ENCODE data around the gene ZSCAN21. TPM values are rescaled to one million over a fixed set of nuclear protein-coding genes. Genes with fewer than 3 reads are reported as not detected.

ZSCAN21 gene
- total RNA-seq, 1 donor from 2014 or later: 11.1 TPM

- H3K27me3 ChIP-seq (ENCODE audit: insufficient read depth, low read length): no peaks in the 10 kb centered on the region
- H3K4me1 ChIP-seq (ENCODE audit: insufficient read depth, low read length): no peaks in the 10 kb centered on the region
- H3K36me3 Mint-ChIP-seq (ENCODE audit: low read depth, unreplicated experiment): no peaks in the 10 kb centered on the region
- H3K79me2 ChIP-seq (ENCODE audit: insufficient read depth, low read length): no peaks in the 10 kb centered on the region
- H4K20me1 ChIP-seq (ENCODE audit: insufficient read depth, low read length): no peaks in the 10 kb centered on the region
- H3K4me3 ChIP-seq (ENCODE audit: insufficient read depth, low read depth, low read length): no peak overlapping the region
- no peaks in the 10 kb centered on the region for H3K4me1 Mint-ChIP-seq (ENCODE audit: low read depth, unreplicated experiment)
- H3K36me3 ChIP-seq (ENCODE audit: insufficient read depth, low read length): no peaks in the 10 kb centered on the region
- peaks cover 4% of the 10 kb centered on the region for H3K9me3 Mint-ChIP-seq (ENCODE audit: unreplicated experiment)
- TF ChIP-seq CTCF (IDR thresholded peaks at IDR 0.05; ENCODE audit: insufficient read depth, low read depth, low read length) (no peak), EZH2 (IDR thresholded peaks at IDR 0.05; ENCODE audit: insufficient read depth, low read length) (no peak)
- H3K27ac Mint-ChIP-seq (ENCODE audit: unreplicated experiment): no peak overlapping the region
- H2AFZ ChIP-seq (ENCODE audit: low read depth, low read length): no peak overlapping the region
- FAIRE-seq (no peak), DNase-seq (ENCODE audit: low read depth) (no peak)
- H3K9ac ChIP-seq (ENCODE audit: low read length): no peak overlapping the region
- no peak overlapping the region for H3K4me2 ChIP-seq (ENCODE audit: low read length)
- no peak overlapping the region for H3K4me3 Mint-ChIP-seq (ENCODE audit: unreplicated experiment)
- H3K27me3 Mint-ChIP-seq (ENCODE audit: low read depth, unreplicated experiment): peaks cover 3% of the 10 kb centered on the region
- H3K9me3 ChIP-seq (ENCODE audit: insufficient read depth, low read depth, low read length): no peaks in the 10 kb centered on the region
- H3K27ac ChIP-seq (ENCODE audit: low read depth, low read length): no peak overlapping the region
Measured at GRCh38 chr7:100003711-100004661, 45.6 kb upstream of the ZSCAN21 start.

GRCh38 chr7:100007887-100008286 is 41.7 kb upstream of the ZSCAN21 start:
- no peak overlapping the region for H3K4me3 ChIP-seq (ENCODE audit: insufficient read depth, low read depth, low read length)

More at GRCh38 chr7:100007887-100008286, 41.7 kb upstream of the ZSCAN21 start:
- Histone ChIP-seq H3K27ac (ENCODE audit: low read depth, low read length) (no peak overlapping the region), H3K9me3 (ENCODE audit: insufficient read depth, low read depth, low read length) (no peaks in the 10 kb centered on the region), H3K9ac (ENCODE audit: low read length) (no peak overlapping the region), H3K27me3 (ENCODE audit: insufficient read depth, low read length) (no peaks in the 10 kb centered on the region), H2AFZ (ENCODE audit: low read depth, low read length) (no peak overlapping the region), H3K36me3 (ENCODE audit: insufficient read depth, low read length) (no peaks in the 10 kb centered on the region), H3K4me2 (ENCODE audit: low read length) (no peak overlapping the region), H3K79me2 (ENCODE audit: insufficient read depth, low read length) (no peaks in the 10 kb centered on the region), H3K4me1 (ENCODE audit: insufficient read depth, low read length) (no peaks in the 10 kb centered on the region), H4K20me1 (ENCODE audit: insufficient read depth, low read length) (no peaks in the 10 kb centered on the region)
- no peak overlapping the region for H3K27ac Mint-ChIP-seq (ENCODE audit: unreplicated experiment)
- H3K4me1 Mint-ChIP-seq (ENCODE audit: low read depth, unreplicated experiment): no peaks in the 10 kb centered on the region
- TF ChIP-seq CTCF (IDR thresholded peaks at IDR 0.05; ENCODE audit: insufficient read depth, low read depth, low read length): no peak
- no peak for TF ChIP-seq EZH2 (IDR thresholded peaks at IDR 0.05; ENCODE audit: insufficient read depth, low read length)
- FAIRE-seq (no peak), DNase-seq (ENCODE audit: low read depth) (no peak)
- no peak overlapping the region for H3K4me3 Mint-ChIP-seq (ENCODE audit: unreplicated experiment)
- H3K27me3 Mint-ChIP-seq (ENCODE audit: low read depth, unreplicated experiment): peaks cover 3% of the 10 kb centered on the region
- H3K9me3 Mint-ChIP-seq (ENCODE audit: unreplicated experiment): peaks cover 4% of the 10 kb centered on the region
- H3K36me3 Mint-ChIP-seq (ENCODE audit: low read depth, unreplicated experiment): no peaks in the 10 kb centered on the region
